Measurements from ENCODE around the gene PIN1.
A peak's percentile ranks its signal among the peaks of the same experiment; 100 is the strongest.
"Not testable (repeated sequence)": the region's sequence is repeated elsewhere in the genome, so short reads cannot be mapped to it uniquely, and the experiment has no call there.

The PIN1 gene

GRCh38 chr19:9834726-9835506, at the start of gene PIN1:
Gene PIN1, plus strand, starts transcription at chr19:9835318. Its CDS starts 27 bp downstream, at chr19:9835345.
- DNase-seq (ENCODE audit: extremely low read depth in 1 of 2, low read depth in 1 of 2): peak; percentile 96 to 98

- peak; percentile 84 to 98 for DNase-seq (ENCODE audit: extremely low read depth in 1 of 2, low read depth in 1 of 2)
Observed at GRCh38 chr19:9785367-9786331, 49.5 kb upstream of the PIN1 start.

- no peak for DNase-seq (ENCODE audit: extremely low read depth in 1 of 2, low read depth in 1 of 2)
Observed at GRCh38 chr19:9786342-9786741, 48.8 kb upstream of the PIN1 start.

GRCh38 chr19:9786819-9787218, 48.3 kb upstream of the PIN1 start:
- DNase-seq (ENCODE audit: extremely low read depth in 1 of 2, low read depth in 1 of 2): no peak

GRCh38 chr19:9788604-9789003, 46.5 kb upstream of the PIN1 start:
- not testable (repeated sequence) for DNase-seq (ENCODE audit: extremely low read depth in 1 of 2, low read depth in 1 of 2)

- DNase-seq (ENCODE audit: extremely low read depth in 1 of 2, low read depth in 1 of 2): no peak
Observed at GRCh38 chr19:9789066-9789465, 46.1 kb upstream of the PIN1 start.

- not testable (repeated sequence) for DNase-seq (ENCODE audit: extremely low read depth in 1 of 2, low read depth in 1 of 2)
Observed at GRCh38 chr19:9789579-9789978, 45.5 kb upstream of the PIN1 start.

- not testable (repeated sequence) for DNase-seq (ENCODE audit: extremely low read depth in 1 of 2, low read depth in 1 of 2)
Observed at GRCh38 chr19:9791073-9791367, 44.1 kb upstream of the PIN1 start.

GRCh38 chr19:9791552-9792205, 43.4 kb upstream of the PIN1 start:
- peak; percentile 70 to 91 for DNase-seq (ENCODE audit: extremely low read depth in 1 of 2, low read depth in 1 of 2)

GRCh38 chr19:9792206-9793070, 42.7 kb upstream of the PIN1 start:
- peak; percentile 62 to 88 for DNase-seq (ENCODE audit: extremely low read depth in 1 of 2, low read depth in 1 of 2)

GRCh38 chr19:9793071-9793591, 42.0 kb upstream of the PIN1 start:
- DNase-seq (ENCODE audit: extremely low read depth in 1 of 2, low read depth in 1 of 2): peak; percentile 37 to 42

GRCh38 chr19:9796113-9796773, 38.9 kb upstream of the PIN1 start:
- DNase-seq (ENCODE audit: extremely low read depth in 1 of 2, low read depth in 1 of 2): peak; percentile 52 to 78

- no peak for DNase-seq (ENCODE audit: extremely low read depth in 1 of 2, low read depth in 1 of 2)
Observed at GRCh38 chr19:9797871-9798270, 37.2 kb upstream of the PIN1 start.

GRCh38 chr19:9799162-9799561, 36.0 kb upstream of the PIN1 start:
- no peak for DNase-seq (ENCODE audit: extremely low read depth in 1 of 2, low read depth in 1 of 2)

GRCh38 chr19:9801976-9802375, 33.1 kb upstream of the PIN1 start:
- DNase-seq (ENCODE audit: extremely low read depth in 1 of 2, low read depth in 1 of 2): no peak

GRCh38 chr19:9806803-9807202, 28.3 kb upstream of the PIN1 start:
- DNase-seq (ENCODE audit: extremely low read depth in 1 of 2, low read depth in 1 of 2): no peak

- DNase-seq (ENCODE audit: extremely low read depth in 1 of 2, low read depth in 1 of 2): no peak
Observed at GRCh38 chr19:9808855-9809824, 26.0 kb upstream of the PIN1 start.

- DNase-seq (ENCODE audit: extremely low read depth in 1 of 2, low read depth in 1 of 2): no peak
Observed at GRCh38 chr19:9811139-9811538, 24.0 kb upstream of the PIN1 start.

Measured in stimulated activated CD8-positive, alpha-beta memory T cell treated with anti-CD3 and anti-CD28 coated beads, Interleukin-7, amount 100 ng/mL, for 48 hours (primary cell).